Activated T-cell treated with anti-CD3 and anti-CD28 coated beads, Interleukin-2, amount 50 U/mL, for 48 hours (primary cell): ENCODE data around the gene ARHGAP45.

Experiments used
- DNase-seq, 2 experiments: peaks; one replicate each; pipeline ENCODE4 v3.0.0-alpha.2; 2020

Gene ARHGAP45

DNA sequence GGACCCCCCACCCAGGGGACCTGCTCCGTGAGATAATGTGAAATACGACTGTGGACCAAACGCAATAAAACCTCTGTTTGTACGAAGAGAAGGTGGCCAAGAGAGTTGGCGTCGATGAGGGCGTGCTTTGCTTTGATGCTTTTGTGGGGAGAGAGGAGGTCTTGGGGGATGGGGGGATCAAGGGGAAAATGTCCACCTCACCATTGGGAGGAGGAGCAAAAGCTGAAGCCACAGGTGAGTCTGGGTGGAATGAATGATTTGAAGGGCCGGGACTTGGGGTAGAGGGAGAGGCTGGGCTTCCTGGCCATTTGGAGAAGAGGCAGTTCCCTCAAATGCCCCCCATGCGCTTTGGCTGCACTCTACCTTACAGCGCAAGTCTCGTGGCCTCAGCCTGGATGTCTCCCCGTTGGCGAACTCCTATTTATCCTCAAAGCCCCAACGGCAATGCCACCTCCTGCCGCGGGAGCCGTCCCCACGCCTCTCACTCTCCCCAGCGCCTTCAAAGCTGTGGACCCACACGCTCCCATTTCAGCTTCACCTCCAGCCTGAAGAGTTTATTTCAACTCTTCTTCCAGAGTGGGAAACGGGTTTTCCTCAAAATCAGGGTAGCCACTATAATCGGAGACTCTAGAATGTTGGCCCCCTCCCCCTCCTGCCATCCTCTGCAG is 27.9 kb upstream of the ARHGAP45 start:
- DNase-seq = no peak

DNA sequence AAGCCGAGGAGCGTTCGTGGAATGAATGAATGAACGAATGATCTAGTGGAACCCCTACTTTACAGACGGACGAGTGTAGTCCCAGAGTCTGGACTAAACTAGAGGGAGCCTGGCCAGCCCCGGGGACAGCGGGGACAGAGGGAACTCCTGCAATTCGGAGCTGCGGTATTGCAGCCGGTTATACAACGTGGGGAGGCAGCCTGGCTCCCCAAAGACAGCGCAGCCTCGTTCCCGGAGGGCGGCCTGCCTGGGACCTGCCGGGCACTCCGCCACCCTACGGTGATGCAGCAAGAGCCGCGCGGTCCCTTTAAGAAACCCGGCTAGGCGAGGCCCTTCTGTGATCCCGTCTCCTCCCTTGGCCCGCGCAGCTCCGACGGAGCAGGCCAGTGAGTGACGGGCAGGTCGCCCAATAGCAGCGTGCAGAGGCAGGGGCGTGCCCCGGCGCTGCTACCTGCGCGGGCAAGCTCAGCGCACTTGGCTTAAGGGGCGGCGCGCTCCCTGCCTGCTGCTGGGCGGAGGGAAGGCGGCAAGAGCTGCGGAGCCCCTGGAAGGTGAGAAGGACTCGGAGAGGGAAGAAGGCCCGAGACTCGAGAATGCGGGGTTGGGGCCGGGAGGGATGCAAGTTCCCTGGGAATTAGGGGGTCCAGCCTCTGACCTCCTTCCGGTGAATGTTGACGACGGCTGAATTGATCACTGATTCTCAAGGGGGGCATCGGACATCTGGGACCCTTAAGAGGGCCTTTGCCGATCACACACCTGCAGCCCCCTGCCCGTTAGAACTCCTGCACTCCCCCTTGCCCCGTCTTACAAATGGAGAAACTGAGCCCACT is 27.1 kb upstream of the ARHGAP45 start, which contains the start of gene ABCA7:
ABCA7 (plus strand) TSS at position 462 of the 830 bp plus-strand sequence. CDS start 1,255 bp downstream, outside the sequence.
- DNase-seq = peak; percentile 99 to 100

DNA sequence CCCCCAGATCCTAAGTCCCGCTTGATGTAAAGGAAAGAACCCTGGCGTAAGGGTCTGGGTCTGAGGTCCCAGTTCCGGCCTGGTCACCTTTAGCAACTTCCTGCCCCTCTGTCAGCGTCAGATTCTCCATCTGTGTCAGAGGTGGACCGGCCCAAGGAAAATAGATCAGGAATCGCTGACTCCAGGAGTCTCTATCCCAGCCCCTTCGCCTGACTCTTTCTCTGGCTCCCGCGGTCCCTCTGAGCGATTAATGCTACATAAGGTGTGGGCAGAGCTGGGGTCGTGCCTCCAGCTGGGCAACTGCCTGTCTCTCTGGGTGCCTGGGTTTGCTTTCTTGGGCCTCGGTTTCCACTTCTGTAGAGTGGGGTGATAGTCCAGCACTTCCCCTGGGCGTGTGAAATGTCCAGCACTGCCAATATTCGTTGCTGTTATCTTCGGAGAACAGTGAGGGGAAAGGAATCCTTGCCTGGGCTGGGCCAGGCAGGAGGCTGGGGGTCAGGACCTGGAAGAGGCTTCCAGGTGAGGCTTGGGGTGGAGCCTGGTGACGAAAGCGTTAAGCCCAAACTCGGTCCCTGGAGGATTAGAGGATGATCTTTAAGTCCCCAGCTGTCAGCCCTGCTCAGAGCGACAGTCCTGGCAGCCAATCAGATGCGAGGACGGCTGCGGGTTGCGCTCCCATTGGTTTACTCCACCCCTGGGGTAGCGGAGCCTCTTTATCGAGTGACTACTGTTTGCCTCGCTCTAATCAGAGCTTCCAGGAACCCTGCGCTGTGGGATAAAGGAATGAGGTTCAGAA is 26.3 kb upstream of the ARHGAP45 start:
- peak; percentile 93 to 95 for DNase-seq

DNA sequence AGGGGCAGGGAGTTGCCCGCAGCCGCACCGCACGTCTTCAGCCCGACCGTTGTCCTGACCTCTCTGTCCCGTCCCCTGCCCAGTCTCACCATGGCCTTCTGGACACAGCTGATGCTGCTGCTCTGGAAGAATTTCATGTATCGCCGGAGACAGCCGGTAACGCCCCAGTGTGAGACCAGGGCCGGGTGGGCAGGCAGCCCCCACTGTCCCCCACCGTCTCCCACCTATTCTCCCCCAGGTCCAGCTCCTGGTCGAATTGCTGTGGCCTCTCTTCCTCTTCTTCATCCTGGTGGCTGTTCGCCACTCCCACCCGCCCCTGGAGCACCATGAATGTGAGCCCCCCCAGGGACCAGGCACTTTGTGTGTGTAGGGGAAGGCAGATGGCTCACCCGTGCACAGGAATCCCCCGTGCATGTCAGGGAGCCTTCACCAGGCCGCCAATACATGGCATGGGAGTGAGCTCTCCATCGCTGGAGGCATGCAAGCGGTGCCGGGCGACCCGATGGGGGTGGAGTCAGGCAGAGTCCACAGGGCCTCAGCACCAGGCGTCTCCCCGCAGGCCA is 25.6 kb upstream of the ARHGAP45 start:
- no peak for DNase-seq

DNA sequence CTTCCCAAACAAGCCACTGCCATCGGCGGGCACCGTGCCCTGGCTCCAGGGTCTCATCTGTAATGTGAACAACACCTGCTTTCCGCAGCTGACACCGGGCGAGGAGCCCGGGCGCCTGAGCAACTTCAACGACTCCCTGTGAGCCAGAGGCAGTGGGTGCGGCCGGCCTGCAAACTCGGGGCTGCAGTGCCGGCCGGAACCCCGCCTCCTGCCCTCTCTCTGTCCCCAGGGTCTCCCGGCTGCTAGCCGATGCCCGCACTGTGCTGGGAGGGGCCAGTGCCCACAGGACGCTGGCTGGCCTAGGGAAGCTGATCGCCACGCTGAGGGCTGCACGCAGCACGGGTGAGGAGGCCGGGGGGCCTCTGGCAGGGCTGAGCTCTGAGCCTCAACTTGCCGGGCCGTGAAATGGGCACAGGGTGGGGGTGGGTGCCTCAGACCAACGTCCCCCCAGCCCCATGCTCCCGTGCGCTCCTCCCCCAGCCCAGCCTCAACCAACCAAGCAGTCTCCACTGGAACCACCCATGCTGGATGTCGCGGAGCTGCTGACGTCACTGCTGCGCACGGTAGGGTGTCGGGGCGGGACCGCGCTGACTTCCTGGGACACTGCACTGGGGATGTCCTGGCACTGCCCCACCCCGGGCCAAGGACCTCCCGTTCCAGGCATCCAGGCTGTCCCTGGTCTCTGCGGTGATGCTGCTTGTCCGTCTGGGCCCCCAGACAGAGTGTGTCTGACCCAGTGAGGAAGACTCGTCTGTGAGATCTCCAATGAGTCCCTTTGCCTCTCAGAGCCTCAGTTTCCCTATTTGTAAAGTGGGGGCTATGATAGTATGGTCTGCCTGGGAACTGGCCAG is 24.9 kb upstream of the ARHGAP45 start:
- no peak for DNase-seq

DNA sequence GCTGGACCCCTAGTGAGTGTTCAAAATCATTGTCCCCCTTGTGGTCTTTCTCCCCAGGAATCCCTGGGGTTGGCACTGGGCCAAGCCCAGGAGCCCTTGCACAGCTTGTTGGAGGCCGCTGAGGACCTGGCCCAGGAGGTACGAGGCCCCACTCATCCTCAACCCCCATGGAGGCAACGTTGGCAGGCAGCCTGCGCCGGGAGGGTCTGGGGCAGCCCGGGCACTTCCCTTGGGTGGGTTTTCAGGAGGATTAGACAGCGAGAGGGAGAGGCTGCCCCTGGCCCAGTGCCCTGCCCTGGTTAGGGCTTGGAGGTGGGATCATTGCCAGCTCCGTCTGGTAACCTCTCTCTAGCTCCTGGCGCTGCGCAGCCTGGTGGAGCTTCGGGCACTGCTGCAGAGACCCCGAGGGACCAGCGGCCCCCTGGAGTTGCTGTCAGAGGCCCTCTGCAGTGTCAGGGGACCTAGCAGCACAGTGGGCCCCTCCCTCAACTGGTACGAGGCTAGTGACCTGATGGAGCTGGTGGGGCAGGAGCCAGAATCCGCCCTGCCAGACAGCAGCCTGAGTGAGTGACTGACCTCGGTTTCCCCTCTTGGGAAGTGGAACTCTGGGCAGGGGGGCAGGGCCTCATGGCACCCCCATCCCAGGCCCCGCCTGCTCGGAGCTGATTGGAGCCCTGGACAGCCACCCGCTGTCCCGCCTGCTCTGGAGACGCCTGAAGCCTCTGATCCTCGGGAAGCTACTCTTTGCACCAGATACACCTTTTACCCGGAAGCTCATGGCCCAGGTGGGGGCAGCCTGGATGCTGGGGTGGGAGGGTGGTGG is 24.1 kb upstream of the ARHGAP45 start:
- no peak for DNase-seq

DNA sequence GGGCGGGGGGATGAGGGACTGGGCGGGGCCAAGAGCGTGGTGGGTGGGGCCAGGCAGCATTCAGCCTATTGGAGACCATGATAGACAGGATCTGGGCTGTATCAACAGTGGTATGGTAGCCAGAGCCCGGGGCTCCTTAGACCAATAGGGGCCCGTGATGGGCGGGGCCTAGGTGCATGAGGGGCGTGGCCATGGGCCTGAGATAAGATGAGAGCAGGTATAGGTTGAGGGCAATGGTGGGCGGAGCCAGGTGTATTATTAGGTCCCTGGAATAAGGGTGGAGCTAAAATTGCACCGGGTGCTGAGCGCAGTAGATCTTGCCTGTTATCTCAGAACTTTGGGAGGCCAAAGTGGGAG is 21.7 kb upstream of the ARHGAP45 start:
- DNase-seq = peak; percentile 89

DNA sequence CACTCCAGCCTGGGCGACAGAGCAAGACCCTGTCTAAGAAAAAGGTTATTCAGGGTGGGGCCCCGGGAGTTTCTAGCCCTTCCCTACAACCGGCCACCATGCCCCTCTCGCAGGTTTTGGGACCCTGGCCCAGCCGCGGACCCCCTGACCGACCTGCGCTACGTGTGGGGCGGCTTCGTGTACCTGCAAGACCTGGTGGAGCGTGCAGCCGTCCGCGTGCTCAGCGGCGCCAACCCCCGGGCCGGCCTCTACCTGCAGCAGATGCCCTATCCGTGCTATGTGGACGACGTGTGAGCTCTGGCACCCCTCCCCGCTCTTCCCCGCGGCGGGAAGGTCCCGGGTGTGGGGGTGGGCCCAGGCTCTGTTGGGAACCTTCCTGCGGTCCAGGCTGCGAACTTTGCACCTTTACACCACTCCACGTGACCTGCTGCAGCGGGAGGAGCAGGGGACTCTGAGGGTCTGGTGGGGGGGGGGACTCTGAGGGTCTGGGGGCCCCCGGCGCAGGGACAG is 20.8 kb upstream of the ARHGAP45 start:
- DNase-seq = no peak

DNA sequence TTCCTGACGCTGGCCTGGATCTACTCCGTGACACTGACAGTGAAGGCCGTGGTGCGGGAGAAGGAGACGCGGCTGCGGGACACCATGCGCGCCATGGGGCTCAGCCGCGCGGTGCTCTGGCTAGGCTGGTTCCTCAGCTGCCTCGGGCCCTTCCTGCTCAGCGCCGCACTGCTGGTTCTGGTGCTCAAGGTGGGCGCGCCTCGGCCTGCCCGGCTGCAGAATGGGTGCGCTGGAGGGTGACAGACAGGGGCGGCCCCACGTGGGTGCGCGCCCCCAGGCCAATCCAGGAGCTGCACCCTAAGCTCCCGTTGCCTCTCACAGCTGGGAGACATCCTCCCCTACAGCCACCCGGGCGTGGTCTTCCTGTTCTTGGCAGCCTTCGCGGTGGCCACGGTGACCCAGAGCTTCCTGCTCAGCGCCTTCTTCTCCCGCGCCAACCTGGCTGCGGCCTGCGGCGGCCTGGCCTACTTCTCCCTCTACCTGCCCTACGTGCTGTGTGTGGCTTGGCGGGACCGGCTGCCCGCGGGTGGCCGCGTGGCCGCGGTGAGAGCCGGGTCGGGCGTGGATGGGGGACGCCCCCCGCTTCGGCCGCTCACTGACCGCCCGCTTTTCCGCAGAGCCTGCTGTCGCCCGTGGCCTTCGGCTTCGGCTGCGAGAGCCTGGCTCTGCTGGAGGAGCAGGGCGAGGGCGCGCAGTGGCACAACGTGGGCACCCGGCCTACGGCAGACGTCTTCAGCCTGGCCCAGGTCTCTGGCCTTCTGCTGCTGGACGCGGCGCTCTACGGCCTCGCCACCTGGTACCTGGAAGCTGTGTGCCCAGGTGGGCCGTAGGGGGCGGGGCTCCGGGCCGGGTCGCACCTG is 19.9 kb upstream of the ARHGAP45 start:
- no peak for DNase-seq

DNA sequence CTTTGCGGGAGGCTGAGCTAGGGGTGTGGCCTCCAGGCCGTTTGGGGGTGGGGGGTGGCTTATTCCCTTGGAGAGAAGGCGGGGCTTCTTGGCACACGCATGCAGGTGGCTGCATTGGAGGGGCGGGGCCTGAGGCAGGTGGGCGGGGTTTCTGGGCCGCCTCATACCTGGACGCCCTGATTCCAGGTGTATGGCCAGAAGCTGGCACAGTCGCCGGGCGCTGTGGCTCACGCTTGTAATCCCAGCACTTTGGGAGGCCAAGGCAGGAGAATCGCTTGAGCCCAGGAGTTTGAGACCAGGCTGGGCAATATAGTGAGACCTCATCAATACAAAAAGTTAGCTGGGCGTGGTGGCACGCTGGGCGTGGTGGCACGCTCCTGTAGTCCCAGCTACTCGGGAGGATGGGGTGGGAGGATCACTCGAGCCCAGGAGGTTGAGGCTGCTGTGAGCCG is 19.2 kb upstream of the ARHGAP45 start:
- no peak for DNase-seq

DNA sequence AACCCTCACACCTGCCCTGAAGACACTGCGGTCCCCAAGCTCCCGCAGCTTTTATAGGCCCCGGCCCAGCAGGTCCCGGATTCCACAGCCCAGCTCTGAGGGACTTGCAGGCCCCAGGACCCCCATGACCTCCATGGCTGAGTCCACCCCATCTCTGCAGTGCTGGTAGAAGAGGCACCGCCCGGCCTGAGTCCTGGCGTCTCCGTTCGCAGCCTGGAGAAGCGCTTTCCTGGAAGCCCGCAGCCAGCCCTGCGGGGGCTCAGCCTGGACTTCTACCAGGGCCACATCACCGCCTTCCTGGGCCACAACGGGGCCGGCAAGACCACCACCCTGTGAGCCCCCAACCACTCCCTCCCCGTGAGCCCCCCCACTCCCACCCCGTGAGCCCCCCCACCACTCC is 17.9 kb upstream of the ARHGAP45 start:
- DNase-seq = peak in 1 of 2 experiments; percentile 20

DNA sequence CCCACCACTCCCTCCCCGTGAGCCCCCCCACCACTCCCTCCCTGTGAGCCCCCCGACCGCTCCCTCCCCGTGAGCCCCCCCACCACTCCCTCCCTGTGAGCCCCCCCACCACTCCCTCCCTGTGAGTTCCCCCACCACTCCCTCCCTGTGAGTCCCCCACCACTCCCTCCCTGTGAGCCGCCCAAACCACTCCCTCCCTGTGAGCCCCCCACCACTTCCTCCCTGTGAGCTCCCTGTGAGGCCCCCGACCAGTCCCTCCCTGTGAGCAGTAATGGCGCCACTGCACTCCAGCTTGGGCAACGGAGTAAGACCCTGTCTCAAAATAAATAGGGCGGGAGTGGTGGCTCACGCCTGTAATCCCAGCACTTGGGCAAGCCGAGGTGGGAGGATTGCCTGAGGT is 17.2 kb upstream of the ARHGAP45 start:
- no peak for DNase-seq

DNA sequence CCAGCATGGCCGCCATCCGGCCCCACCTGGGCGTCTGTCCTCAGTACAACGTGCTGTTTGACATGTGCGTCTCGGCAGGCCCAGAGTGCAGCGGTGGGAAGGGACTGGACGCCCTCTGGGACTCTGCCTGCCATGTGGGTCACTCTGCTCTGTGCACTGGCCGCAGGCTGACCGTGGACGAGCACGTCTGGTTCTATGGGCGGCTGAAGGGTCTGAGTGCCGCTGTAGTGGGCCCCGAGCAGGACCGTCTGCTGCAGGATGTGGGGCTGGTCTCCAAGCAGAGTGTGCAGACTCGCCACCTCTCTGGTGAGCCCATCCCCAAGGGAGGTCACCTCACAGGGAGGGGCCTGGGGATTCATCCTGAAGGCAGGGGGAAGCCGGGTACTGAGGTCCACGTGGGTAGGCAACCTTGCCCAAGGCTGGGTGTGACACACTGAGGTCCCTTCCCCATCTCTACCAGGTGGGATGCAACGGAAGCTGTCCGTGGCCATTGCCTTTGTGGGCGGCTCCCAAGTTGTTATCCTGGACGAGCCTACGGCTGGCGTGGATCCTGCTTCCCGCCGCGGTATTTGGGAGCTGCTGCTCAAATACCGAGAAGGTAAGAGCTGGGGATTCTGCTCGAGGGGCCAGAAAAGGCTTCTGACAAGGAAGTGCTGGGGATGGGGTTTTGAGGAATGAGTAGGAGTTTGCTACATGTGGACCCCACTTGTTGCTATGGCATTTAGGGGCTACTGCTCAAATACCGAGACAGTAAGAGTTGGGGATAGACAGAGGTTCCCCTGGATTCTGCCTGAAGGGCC is 15.8 kb upstream of the ARHGAP45 start:
- no peak for DNase-seq

DNA sequence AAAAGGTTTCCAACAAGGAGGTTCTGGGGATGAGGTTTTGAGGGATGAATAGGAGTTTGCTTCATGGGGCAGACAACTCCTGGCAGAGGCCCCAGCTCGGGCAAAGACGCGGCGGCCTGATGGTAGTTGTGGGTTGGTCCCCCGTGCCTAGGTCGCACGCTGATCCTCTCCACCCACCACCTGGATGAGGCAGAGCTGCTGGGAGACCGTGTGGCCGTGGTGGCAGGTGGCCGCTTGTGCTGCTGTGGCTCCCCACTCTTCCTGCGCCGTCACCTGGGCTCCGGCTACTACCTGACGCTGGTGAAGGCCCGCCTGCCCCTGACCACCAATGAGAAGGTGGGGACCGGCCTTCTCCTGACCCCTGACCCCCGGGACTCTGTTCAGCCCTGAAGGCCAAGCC is 15.2 kb upstream of the ARHGAP45 start:
- no peak for DNase-seq

DNA sequence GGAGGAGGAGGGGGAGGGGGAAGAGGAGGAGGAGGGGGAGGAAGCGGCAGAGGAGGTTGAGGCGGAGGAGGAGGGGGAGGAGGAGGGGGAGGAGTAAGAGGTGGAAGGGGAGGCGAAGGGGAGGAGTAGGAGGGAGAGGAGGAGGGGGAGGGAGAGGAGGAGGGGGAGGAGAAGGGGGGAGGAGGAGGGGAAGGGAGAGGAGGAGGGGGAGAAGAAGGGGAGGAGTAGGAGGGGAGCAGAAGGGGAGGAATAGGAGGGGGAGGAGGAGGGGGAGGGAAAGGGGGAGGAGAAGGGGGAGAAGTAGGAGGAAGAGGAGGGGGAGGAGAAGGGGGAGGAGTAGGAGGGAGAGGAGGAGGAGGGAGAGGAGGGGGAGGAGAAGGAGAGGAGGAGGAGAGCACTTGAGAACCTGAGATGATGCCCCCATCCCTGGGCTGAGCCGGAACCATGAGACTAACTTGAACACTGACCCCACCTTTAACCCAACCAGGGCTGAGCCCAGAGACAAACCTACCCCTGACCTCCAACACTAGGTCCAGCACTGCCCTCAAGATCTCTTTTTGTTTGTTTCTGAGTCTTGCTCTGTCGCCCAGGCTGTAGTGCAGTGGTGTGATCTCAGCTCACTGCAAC is 14.5 kb upstream of the ARHGAP45 start:
- DNase-seq = no peak

DNA sequence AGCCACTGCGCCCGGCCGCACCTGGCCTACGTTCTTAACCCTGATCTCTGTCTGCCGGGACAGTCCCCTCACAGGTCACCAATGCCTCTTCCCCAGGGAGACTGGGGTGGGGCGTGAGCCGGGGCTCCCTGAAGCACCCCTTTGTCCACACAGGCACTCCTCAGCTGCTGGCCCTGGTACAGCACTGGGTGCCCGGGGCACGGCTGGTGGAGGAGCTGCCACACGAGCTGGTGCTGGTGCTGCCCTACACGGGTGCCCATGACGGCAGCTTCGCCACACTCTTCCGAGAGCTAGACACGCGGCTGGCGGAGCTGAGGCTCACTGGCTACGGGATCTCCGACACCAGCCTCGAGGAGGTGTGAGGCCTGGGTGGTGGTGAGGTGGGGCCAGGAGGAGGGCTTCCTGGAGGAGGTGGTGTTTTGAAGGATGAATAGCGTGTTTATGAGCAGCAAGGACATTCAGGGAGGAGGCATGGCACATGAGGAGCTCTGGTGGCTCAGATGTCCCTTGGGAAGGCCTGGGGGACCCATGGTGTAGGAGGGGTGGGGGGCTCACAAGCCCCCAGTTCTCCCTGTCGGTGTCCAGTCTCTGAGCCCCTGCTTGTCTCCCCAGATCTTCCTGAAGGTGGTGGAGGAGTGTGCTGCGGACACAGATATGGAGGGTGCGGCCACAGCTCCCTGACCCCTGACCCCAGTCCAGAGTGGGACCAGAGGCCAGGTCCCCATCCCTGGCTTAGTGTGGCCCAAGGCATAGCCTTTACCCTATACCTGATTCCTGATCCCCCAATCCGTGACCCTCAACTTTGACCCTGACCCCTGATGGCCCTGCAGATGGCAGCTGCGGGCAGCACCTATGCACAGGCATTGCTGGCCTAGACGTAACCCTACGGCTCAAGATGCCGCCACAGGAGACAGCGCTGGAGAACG is 13.5 kb upstream of the ARHGAP45 start:
- peak in 1 of 2 experiments; percentile 20 for DNase-seq
